Measurements from ENCODE around the gene GIGYF2. TPM values are rescaled to one million over a fixed set of nuclear protein-coding genes. Genes with fewer than 3 reads are reported as not detected.

Gene GIGYF2
- total and polyA plus RNA-seq, 2 of the 13 experiments (the other 11 are each of a cell fraction or from before 2014, with no cell fraction given), result 44.9 to 73.5 TPM

DNA sequence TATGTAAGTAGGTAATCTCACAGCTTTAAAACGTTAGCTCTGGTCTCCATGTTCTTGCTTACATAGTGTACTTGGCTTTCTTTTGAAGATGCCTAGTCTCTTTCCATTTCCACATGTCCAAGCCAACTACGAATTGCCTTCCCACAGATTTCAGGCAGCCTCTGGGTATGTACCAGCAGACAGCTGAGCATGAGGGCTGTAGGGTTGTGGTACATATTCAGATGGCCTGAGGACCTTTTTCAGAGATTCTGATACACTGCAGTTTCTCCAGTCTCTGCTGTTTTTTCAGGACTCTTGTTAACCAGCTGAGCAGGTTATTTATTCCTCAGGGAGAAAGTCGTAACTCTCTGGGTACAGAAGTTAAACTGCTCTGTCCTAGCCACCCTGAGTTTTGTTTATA, 82.3 kb downstream of the GIGYF2 start:
- Histone ChIP-seq H3K4me1 (ENCODE audit: insufficient read depth, low read length) (no peaks in the 10 kb centered on the region), H4K20me1 (ENCODE audit: insufficient read depth, low read length) (no peaks in the 10 kb centered on the region), H3K9ac (ENCODE audit: insufficient read depth, low read depth, low read length) (no peak overlapping the region), H3K27ac (ENCODE audit: extremely low read length, insufficient read depth, low read length) (no peak overlapping the region), H3K36me3 (replicated peaks in 1 of 2; ENCODE audit: control insufficient read depth in 1 of 2, insufficient read depth in 2 of 2, low read length in 2 of 2) (peaks cover 3 to 12% of the 10 kb centered on the region in 2 experiments; a peak in 4 of 5 replicates), H2AFZ (ENCODE audit: low read length) (no peak overlapping the region), H3K79me2 (ENCODE audit: insufficient read depth, low read length) (no peaks in the 10 kb centered on the region), H3K4me3 (replicated peaks in 1 of 3; ENCODE audit: insufficient read depth in 1 of 3, low read depth in 2 of 3, low read length in 3 of 3) (no peak overlapping the region), H3K27me3 (ENCODE audit: control insufficient read depth in 1 of 2, insufficient read depth in 2 of 2, low read length in 2 of 2) (no peaks in the 10 kb centered on the region), H3K4me2 (ENCODE audit: low read depth, low read length) (no peak overlapping the region), H3K9me3 (ENCODE audit: low read length) (no peaks in the 10 kb centered on the region)
- no TSS peak for BruUV-seq (replicated peaks)
- intact Hi-C loops (cut with micrococcal nuclease; ENCODE audit: unreplicated experiment) (no loop called here), in situ Hi-C loops (cut with HindIII; ENCODE audit: extremely low pct_ligation_motif_present, low pct_unique_long_range_greater_than_20kb) (no loop called here)
- CTCF ChIA-PET (ENCODE audit: low intra/inter-chr PET ratio, low total read pairs), result no interaction called here
- POLR2A ChIA-PET, result no interaction called here
- 95% methylated on average over 3 of the region's 3 CpGs for WGBS (ENCODE audit: low lambda C conversion rate)
- DNase-seq (ENCODE audit: low spot score), result no peak
- no peak for FAIRE-seq
- no peak for TF ChIP-seq MIXL1 (CRISPR knock-in tag; IDR thresholded peaks at IDR 0.05)
- no peak for TF ChIP-seq HOXA7 (CRISPR knock-in tag; IDR thresholded peaks at IDR 0.05)
- TF ChIP-seq ZSCAN25 (CRISPR knock-in tag; IDR thresholded peaks at IDR 0.05), result no peak
- no peak for TF ChIP-seq SETDB1 (CRISPR knock-in tag; IDR thresholded peaks at IDR 0.05; ENCODE audit: borderline replicate concordance)
- TF ChIP-seq, protein P1, sequence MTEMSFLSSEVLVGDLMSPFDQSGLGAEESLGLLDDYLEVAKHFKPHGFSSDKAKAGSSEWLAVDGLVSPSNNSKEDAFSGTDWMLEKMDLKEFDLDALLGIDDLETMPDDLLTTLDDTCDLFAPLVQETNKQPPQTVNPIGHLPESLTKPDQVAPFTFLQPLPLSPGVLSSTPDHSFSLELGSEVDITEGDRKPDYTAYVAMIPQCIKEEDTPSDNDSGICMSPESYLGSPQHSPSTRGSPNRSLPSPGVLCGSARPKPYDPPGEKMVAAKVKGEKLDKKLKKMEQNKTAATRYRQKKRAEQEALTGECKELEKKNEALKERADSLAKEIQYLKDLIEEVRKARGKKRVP (CRISPR knock-in tag; IDR thresholded peaks at IDR 0.05), result no peak
- no peak for TF ChIP-seq ZNF720 (CRISPR knock-in tag; IDR thresholded peaks at IDR 0.05)
- TF ChIP-seq RBM22 (optimal IDR thresholded peaks at IDR 0.05; ENCODE audit: low read length), result peak; percentile 27
- ATAC-seq, result no peak

DNA sequence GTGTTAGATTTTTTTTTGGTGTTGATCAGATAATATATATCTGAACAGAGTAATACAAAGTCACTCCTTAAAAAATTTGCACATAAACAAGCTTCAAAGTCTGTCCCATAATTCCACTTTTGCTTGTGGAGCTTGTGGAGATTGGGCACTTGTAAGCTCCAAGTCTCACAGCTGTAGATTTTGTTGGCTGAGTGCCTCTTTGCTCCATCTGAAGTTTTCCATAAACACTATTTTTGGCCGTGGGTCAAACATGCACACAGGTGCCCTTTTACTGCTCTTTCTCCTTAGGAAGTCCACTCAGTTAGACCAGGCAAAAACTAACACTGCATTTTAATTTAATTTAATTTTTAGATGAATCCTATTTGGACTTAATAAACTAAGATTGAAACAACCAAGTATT, 82.8 kb downstream of the GIGYF2 start:
- H3K27me3 ChIP-seq (ENCODE audit: control insufficient read depth in 1 of 2, insufficient read depth in 2 of 2, low read length in 2 of 2), result no peaks in the 10 kb centered on the region
- H3K27ac ChIP-seq (ENCODE audit: extremely low read length, insufficient read depth, low read length), result no peak overlapping the region
- H3K36me3 ChIP-seq (replicated peaks in 1 of 2; ENCODE audit: control insufficient read depth in 1 of 2, insufficient read depth in 2 of 2, low read length in 2 of 2), result peaks cover 5 to 14% of the 10 kb centered on the region in 2 experiments; a peak in 4 of 5 replicates
- intact Hi-C loops (cut with micrococcal nuclease; ENCODE audit: unreplicated experiment) (no loop called here), in situ Hi-C loops (cut with HindIII; ENCODE audit: extremely low pct_ligation_motif_present, low pct_unique_long_range_greater_than_20kb) (no loop called here)
- ATAC-seq (no peak), DNase-seq (ENCODE audit: low spot score) (no peak), FAIRE-seq (no peak)
- H3K9ac ChIP-seq (ENCODE audit: insufficient read depth, low read depth, low read length), result no peak overlapping the region
- no peak overlapping the region for H3K4me2 ChIP-seq (ENCODE audit: low read depth, low read length)
- H3K9me3 ChIP-seq (ENCODE audit: low read length), result no peaks in the 10 kb centered on the region
- no TSS peak for BruUV-seq (replicated peaks)
- no peak overlapping the region for H3K4me3 ChIP-seq (replicated peaks in 1 of 3; ENCODE audit: insufficient read depth in 1 of 3, low read depth in 2 of 3, low read length in 3 of 3)
- no peak overlapping the region for H2AFZ ChIP-seq (ENCODE audit: low read length)
- POLR2A ChIA-PET, result no interaction called here
- TF ChIP-seq ZNF720 (CRISPR knock-in tag; IDR thresholded peaks at IDR 0.05) (no peak), ZSCAN30 (CRISPR knock-in tag; IDR thresholded peaks at IDR 0.05) (no peak)
- TF ChIP-seq, protein P2, sequence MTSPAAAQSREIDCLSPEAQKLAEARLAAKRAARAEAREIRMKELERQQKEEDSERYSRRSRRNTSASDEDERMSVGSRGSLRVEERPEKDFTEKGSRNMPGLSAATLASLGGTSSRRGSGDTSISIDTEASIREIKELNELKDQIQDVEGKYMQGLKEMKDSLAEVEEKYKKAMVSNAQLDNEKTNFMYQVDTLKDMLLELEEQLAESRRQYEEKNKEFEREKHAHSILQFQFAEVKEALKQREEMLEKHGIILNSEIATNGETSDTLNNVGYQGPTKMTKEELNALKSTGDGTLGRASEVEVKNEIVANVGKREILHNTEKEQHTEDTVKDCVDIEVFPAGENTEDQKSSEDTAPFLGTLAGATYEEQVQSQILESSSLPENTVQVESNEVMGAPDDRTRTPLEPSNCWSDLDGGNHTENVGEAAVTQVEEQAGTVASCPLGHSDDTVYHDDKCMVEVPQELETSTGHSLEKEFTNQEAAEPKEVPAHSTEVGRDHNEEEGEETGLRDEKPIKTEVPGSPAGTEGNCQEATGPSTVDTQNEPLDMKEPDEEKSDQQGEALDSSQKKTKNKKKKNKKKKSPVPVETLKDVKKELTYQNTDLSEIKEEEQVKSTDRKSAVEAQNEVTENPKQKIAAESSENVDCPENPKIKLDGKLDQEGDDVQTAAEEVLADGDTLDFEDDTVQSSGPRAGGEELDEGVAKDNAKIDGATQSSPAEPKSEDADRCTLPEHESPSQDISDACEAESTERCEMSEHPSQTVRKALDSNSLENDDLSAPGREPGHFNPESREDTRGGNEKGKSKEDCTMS (CRISPR knock-in tag; conservative IDR thresholded peaks at IDR 0.05), result no peak
- CTCF ChIA-PET (ENCODE audit: low intra/inter-chr PET ratio, low total read pairs), result no interaction called here
- WGBS (ENCODE audit: low lambda C conversion rate), result 100% methylated on average over 1 of the region's 1 CpG
- H4K20me1 ChIP-seq (ENCODE audit: insufficient read depth, low read length), result no peaks in the 10 kb centered on the region
- H3K79me2 ChIP-seq (ENCODE audit: insufficient read depth, low read length), result no peaks in the 10 kb centered on the region
- no peaks in the 10 kb centered on the region for H3K4me1 ChIP-seq (ENCODE audit: insufficient read depth, low read length)
